HG03565 (cell line): ENCODE data around the gene TOP1.

ENCODE experiments used
- ATAC-seq: cut with Tn5 transposase; IDR thresholded peaks from one replicate; pipeline ENCODE4 v1.9.1; 2021; ENCODE audit warnings: mild to moderate bottlenecking, moderate library complexity; ENCODE audit not compliant: unreplicated experiment

TOP1 gene

DNA sequence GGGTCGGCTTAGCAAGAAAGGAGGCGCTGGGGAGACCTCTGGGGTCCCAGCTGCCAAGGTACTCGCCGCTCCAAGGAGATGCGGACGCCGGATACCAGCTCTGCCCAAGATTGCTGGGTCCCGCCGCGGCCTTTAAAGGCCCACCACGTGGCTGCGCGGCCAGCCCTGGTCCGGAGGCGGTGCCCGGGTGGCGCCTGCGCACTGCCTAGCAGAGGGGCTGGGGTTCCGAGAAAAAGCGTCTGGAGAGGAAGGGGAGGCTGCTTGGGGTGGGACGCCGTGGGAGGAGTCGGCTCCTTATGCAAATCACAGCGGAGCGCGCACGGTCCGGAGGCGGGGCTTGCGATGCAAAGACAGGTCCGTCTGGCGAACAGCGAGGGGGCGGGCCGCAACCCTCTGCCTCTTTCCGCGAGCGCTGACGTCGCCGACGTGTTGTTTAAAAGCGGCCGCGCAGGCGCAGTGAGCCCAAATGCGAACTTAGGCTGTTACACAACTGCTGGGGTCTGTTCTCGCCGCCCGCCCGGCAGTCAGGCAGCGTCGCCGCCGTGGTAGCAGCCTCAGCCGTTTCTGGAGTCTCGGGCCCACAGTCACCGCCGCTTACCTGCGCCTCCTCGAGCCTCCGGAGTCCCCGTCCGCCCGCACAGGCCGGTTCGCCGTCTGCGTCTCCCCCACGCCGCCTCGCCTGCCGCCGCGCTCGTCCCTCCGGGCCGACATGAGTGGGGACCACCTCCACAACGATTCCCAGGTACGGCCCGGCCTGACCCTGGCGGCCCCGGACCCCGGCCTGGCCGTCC lies at the start of gene TOP1:
Gene TOP1 (plus strand): TSS at position 464 of the 791 bp plus-strand sequence. CDS start 246 bp downstream, at position 710.
- peak; percentile 87 for ATAC-seq

- ATAC-seq: no peak
Measured at GRCh38 chr20:40979247-40979646, 49.4 kb upstream of the TOP1 start.

- no peak for ATAC-seq
Measured at GRCh38 chr20:40980106-40980827, 48.4 kb upstream of the TOP1 start.

- ATAC-seq: no peak
Measured at GRCh38 chr20:40980828-40981310, 47.8 kb upstream of the TOP1 start.

DNA sequence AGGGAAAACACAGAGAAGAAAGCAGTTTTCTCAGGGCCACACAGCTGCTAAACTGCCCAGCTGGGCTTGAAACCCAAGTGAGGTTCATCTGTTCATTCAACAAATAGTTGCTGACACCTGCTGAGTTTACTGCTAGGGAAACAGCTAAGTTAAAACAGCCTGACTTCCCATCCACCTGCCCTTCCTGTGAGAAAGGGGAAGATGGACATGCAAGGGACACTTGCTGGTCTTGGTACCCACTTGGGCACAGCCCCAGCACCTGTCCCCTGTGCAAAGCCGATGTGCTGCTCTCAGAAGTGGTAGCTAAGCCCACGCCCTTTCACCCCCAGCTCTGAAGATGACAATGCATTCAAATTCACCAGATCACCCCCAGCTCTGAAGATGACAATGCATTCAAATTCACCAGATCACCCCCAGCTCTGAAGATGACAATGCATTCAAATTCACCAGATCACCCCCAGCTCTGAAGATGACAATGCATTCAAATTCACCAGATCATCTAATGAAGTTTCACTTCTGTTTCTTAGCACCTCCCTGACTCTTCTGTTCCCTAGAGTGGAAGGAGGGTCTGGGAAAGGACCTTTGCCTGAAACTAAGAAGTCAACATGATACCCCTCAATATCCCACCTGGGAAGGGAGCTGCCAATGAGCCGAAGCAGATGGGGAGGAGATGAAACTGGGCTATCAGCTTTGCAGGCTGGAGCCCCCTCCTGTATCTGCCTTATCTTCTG lies 46.0 kb upstream of the TOP1 start:
- ATAC-seq: no peak

- ATAC-seq: no peak
Measured at GRCh38 chr20:40983898-40984297, 44.7 kb upstream of the TOP1 start.

GRCh38 chr20:40984496-40984895 lies 44.1 kb upstream of the TOP1 start:
- no peak for ATAC-seq

GRCh38 chr20:40986774-40987173 lies 41.8 kb upstream of the TOP1 start:
- no peak for ATAC-seq

DNA sequence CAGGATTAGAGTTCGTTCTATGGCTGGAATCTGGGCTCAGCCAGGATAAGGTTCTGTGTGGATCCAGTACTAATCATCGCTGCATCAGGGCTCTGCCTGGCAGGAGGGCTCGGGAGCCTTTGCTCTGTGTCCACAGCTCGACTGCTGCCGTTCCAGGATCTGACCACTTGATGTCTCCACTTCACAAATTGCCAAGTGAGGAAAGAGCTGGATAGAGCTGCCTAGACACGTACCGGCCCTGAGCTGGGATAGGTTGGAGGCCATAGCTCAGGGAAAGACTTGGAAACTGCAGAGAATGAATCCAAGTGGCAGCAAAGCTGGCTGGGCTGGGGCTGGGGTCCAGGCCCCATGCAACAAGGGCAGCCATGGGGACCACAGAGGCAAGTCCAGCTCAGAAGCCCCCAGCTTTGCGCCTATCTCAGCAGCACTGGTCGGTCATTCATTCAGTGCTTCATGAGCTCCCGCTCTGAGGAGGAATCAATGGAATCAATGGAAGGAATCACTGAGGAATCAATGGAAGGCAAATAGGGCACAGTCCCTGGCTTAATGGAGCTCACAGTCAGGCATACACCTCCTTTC lies 38.0 kb upstream of the TOP1 start:
- peak; percentile 47 for ATAC-seq

DNA sequence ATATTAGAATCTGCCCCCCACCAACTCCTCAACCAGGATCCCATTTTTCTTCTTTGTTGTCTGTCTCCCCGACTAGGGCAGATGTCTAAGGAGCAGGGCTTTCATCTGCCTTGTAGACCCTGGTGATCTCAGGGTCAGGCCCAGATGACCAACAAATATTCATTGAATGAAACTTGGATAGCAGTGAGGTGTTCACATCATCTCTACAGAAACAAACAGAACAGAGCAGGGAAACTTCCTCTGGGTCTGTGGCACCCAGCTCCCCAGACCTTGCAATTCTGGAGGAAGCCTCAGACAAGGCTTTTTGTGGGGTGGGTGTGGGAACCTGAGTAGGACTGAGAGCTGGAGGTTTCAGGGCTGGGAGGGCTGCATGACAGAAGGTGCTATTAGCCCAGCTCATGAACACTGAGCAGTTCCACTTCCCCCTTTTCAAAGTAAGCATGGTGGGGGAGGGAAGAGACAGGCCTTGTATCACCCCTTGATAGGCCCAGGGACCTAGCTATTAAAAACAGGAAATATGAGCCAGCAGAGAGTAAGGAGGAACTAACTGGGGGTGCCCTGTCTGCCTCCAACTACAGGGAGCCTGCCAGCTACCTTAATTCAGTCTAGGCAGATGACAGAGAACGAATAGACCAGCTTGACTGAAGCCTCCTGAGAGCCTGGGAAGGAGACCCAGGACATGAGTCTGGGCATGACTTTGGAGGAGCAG lies 37.3 kb upstream of the TOP1 start:
- peak; percentile 84 for ATAC-seq

DNA sequence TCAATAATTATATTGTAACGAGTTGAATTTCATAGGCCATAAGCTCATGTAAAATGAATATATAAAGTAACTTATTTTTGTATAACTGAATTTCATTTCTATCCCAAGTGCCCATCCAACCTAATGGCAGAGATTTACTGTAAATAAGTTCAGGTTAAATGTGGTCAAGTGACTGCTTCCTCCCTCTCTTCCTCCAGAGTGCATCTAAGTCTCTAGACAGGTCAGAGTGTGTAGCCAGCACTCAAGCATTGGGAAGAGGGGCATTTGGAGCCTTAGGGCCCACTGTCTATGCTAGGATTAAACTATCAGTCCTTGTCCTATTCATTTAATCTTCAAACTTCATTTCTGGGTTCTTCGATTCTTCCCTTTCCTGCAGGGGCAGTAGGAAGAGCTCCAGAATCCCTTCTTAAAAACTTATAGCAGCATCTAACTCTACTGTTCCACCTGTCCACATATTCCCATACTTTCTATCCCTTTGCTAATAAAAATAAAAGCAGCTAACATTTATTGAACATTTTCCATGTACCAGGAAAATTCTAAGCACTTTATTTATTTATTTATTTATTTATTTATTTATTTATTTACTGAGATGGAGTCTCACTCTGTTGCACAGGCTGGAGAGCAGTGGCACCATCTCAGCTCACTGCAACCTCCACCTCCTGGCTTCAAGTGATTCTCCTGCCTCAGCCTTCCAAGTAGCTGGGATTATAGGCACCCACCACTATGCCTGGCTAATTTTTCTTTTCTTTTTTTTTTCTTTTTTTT lies 36.1 kb upstream of the TOP1 start:
- no peak for ATAC-seq

GRCh38 chr20:40993794-40994540 lies 34.7 kb upstream of the TOP1 start:
- ATAC-seq: no peak

- no peak for ATAC-seq
Measured at GRCh38 chr20:40996326-40996725, 32.3 kb upstream of the TOP1 start.

DNA sequence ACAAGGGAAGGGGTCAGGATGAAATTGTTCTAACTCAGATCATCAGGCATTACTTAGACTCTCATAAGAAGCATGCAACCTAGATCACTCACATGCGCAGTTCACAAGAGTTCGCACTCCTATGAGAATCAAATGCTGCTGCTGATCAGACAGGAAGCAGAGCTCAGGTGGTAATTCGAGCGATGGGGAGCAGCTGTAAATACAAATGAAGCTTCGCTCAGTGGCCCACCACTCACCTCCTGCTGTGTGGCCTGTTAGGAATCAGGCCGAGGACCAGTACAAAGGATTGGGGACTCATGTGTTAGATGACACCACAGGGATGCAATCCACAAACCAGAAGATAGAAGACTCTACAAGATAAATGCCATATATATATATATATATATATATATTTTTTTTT lies 31.5 kb upstream of the TOP1 start:
- no peak for ATAC-seq

GRCh38 chr20:40999841-41000240 lies 28.8 kb upstream of the TOP1 start:
- no peak for ATAC-seq

- no peak for ATAC-seq
Measured at GRCh38 chr20:41000628-41001027, 28.0 kb upstream of the TOP1 start.

DNA sequence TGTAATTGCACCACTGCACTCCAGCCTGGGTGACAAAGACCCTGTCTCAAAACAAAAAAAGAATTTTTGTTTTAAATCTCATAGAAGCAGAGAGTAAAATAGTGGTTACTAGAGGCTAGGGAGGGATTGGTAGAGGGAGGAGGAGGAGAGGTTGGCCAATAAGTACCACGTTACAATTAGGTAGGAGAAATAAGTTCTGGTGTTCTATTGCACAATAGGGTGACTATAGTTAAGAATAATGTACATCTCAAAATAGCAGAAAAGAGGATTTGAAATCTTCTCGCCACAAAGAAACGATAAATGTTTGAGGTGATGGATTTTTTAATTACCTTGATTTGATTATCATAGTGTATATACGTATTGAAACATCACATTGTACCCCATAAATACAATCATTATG lies 27.1 kb upstream of the TOP1 start:
- no peak for ATAC-seq

DNA sequence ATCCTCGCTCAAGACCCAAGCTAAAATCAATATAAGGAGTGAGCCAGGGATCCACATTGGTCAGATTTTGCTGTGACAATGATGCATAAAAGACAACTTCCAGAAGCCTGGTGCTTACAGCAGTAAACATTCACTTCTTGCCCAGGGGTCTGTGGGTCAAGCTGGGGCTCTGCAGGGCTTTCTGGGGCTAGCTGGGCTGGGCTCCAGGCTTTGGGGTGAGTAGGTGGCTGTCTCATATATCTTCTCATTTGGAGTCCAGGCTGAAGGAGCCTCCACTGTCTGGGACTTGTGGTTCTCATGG lies 25.8 kb upstream of the TOP1 start:
- ATAC-seq: no peak
